Activated T-helper 1 cell treated with anti-CD3 and anti-CD28 coated beads, Interleukin-12 subunit alpha, Interleukin-12 subunit beta, Interleukin-2, Interleukin-4 antibody, amounts not matched to agents 30 ng/mL and 10 ng/mL and 1 ng/mL, durations not matched to agents 14 hours and 24 hours and 36 hours (primary cell): ENCODE data around the gene HECA. TPM values are rescaled to one million over a fixed set of nuclear protein-coding genes. Genes with fewer than 3 reads are reported as not detected.
"Not testable (repeated sequence)": the region's sequence is repeated elsewhere in the genome, so short reads cannot be mapped to it uniquely, and the experiment has no call there.

Source experiments
- DNase-seq: peaks from one replicate; pipeline ENCODE4 v3.0.0; 2021; ENCODE audit warnings: low spot score
- H3K27ac Mint-ChIP-seq: one replicate; pipeline ENCODE4 v1.8.0; 2021; ENCODE audit warnings: mild to moderate bottlenecking, mixed read lengths
- H3K27me3 Mint-ChIP-seq: one replicate; pipeline ENCODE4 v1.8.0; 2022; ENCODE audit warnings: mild to moderate bottlenecking, moderate library complexity, mixed read lengths; ENCODE audit not compliant: insufficient read depth
- H3K36me3 Mint-ChIP-seq: one replicate; pipeline ENCODE4 v1.8.0; 2021; ENCODE audit warnings: low read depth, mixed read lengths
- H3K4me1 Mint-ChIP-seq: one replicate; pipeline ENCODE4 v1.8.0; 2021; ENCODE audit warnings: low read depth, mixed read lengths
- H3K4me3 Mint-ChIP-seq: one replicate; pipeline ENCODE4 v1.8.0; 2021; ENCODE audit warnings: mild to moderate bottlenecking, moderate library complexity, mixed read lengths
- H3K9me3 Mint-ChIP-seq: one replicate; pipeline ENCODE4 v1.8.0; 2021; ENCODE audit warnings: mixed read lengths
- intact Hi-C: fragments of 100-400 bp; cut with micrococcal nuclease; formaldehyde crosslinking; loops from one replicate; pipeline ENCODE4 v1.15.1; 2024
- total RNA-seq: library from RNA; stranded (reverse); gene quantifications from 2 replicates; pipeline ENCODE4 v1.2.3, GENCODE V29; 2022

Gene HECA
- total RNA-seq = 49.1 and 49.9 TPM in 2 replicates

DNA sequence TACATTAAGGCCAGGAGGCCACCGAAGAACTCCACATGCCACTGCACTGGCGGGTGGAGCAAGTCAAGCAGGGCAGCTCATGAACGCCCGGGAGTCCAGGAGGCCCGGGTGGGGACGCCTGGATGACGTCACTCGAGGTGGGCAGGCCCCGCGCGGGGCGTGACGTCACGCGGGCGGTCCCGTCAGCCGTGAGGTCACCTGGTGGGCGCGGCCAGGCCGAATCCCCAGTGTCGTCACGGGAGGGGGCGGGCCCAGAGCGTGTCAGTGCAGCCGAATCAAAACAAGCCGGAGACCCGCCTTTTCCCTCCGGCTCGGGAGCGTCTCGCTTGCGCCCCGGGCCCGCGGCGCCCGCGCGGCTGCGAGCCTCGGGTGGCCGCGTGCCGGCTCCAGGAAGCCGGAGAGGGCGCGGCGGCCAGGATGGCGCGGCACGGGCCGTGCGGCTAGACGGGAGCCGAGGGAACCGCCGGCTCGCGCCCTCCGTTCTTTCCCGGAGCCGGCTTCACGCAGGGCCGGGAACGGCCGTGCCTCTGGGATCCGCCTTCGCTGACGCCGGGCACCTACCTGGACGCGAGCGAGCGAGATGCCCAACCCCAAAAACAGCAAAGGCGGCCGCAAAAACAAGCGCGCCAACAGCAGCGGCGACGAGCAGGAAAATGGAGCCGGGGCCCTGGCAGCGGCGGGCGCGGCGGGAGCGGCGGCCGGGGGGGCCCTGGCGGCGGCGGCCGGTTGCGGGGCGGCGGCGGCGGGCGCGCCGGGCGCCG lies at the start of gene HECA:
HECA (plus strand) TSS at position 264 of the 761 bp plus-strand sequence; CDS start at position 581, 317 bp downstream.
- H3K27ac Mint-ChIP-seq = peak within 1 kb of the TSS; percentile 84
- H3K4me1 Mint-ChIP-seq = peaks cover 72% of the 10 kb centered on the region
- peak; percentile 97 for DNase-seq
- H3K36me3 Mint-ChIP-seq = peaks cover 22% of the 10 kb centered on the region
- no peaks in the 10 kb centered on the region for H3K9me3 Mint-ChIP-seq
- H3K27me3 Mint-ChIP-seq = no peaks in the 10 kb centered on the region
- intact Hi-C loops = loop anchor here (1.0 kb wide), 1 partner anchor 10 kb away; no protein-coding TSS in a partner anchor
- H3K4me3 Mint-ChIP-seq = peak within 1 kb of the TSS; percentile 85

DNA sequence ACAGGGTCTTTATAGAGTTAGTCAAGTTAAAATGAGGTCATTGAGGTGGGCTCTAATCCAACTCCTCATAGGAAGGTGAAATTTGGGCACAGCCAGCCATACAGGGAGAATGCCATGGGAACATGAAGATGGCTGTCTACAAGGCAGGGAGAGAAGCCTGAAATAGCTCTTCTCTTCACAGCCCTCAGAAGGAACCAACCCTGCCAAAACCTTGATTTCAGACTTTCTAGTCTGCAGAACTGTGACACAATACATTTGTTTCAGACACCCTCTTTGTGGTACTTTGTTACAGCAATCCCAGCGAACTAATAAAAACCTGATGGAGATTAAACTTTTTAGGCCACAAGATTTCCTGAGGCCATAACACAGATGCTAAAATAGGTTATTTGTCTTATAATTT lies 43.1 kb upstream of the HECA start:
- peaks cover 17% of the 10 kb centered on the region for H3K9me3 Mint-ChIP-seq
- H3K36me3 Mint-ChIP-seq = no peaks in the 10 kb centered on the region
- no peak for DNase-seq
- H3K4me1 Mint-ChIP-seq = no peaks in the 10 kb centered on the region
- H3K27ac Mint-ChIP-seq = no peak overlapping the region
- intact Hi-C loops = no loop called here
- no peak overlapping the region for H3K4me3 Mint-ChIP-seq
- H3K27me3 Mint-ChIP-seq = peaks cover 6% of the 10 kb centered on the region

- intact Hi-C loops = loop anchor here (1.0 to 2.0 kb wide), 5 partner anchors 13 to 71 kb away; no protein-coding TSS in a partner anchor
- Mint-ChIP-seq H3K4me1 (peaks cover 20% of the 10 kb centered on the region), H3K27me3 (no peaks in the 10 kb centered on the region), H3K36me3 (no peaks in the 10 kb centered on the region), H3K4me3 (no peak overlapping the region), H3K27ac (peak overlapping the region; percentile 65), H3K9me3 (no peaks in the 10 kb centered on the region)
- DNase-seq = no peak
Measured at GRCh38 chr6:139099984-139100383, 34.9 kb upstream of the HECA start.

- H3K4me3 Mint-ChIP-seq = no peak overlapping the region
- H3K27ac Mint-ChIP-seq = no peak overlapping the region
- H3K27me3 Mint-ChIP-seq = no peaks in the 10 kb centered on the region
- DNase-seq = no peak
- no peaks in the 10 kb centered on the region for H3K36me3 Mint-ChIP-seq
- no peaks in the 10 kb centered on the region for H3K4me1 Mint-ChIP-seq
- H3K9me3 Mint-ChIP-seq = no peaks in the 10 kb centered on the region
- intact Hi-C loops = no loop called here
Measured at GRCh38 chr6:139107051-139107450, 27.8 kb upstream of the HECA start.

GRCh38 chr6:139108378-139108777 lies 26.5 kb upstream of the HECA start:
- Mint-ChIP-seq H3K4me3 (no peak overlapping the region), H3K9me3 (no peaks in the 10 kb centered on the region), H3K36me3 (no peaks in the 10 kb centered on the region), H3K27ac (no peak overlapping the region), H3K27me3 (no peaks in the 10 kb centered on the region), H3K4me1 (peaks cover 10% of the 10 kb centered on the region)
- intact Hi-C loops = loop anchor here (2.0 kb wide), 1 partner anchor 292 kb away; no protein-coding TSS in a partner anchor
- no peak for DNase-seq

GRCh38 chr6:139109558-139109957 lies 25.3 kb upstream of the HECA start:
- no peaks in the 10 kb centered on the region for H3K27me3 Mint-ChIP-seq
- peaks cover 22% of the 10 kb centered on the region for H3K4me1 Mint-ChIP-seq
- no peak for DNase-seq
- intact Hi-C loops = loop anchor here (2.0 kb wide), 1 partner anchor 293 kb away; no protein-coding TSS in a partner anchor
- no peak overlapping the region for H3K4me3 Mint-ChIP-seq
- H3K36me3 Mint-ChIP-seq = no peaks in the 10 kb centered on the region
- no peak overlapping the region for H3K27ac Mint-ChIP-seq
- no peaks in the 10 kb centered on the region for H3K9me3 Mint-ChIP-seq

- Mint-ChIP-seq H3K36me3 (no peaks in the 10 kb centered on the region), H3K4me3 (no peak overlapping the region), H3K27ac (no peak overlapping the region), H3K4me1 (peaks cover 42% of the 10 kb centered on the region), H3K27me3 (no peaks in the 10 kb centered on the region), H3K9me3 (no peaks in the 10 kb centered on the region)
- no peak for DNase-seq
- intact Hi-C loops = loop anchor here (1.0 to 5.0 kb wide), 2 partner anchors 84 to 125 kb away; partner anchors contain the start of genes ABRACL and REPS1
Measured at GRCh38 chr6:139112146-139112545, 22.7 kb upstream of the HECA start.

- H3K27ac Mint-ChIP-seq = peak overlapping the region; percentile 43
- intact Hi-C loops = loop anchor here (1.0 to 5.0 kb wide), 2 partner anchors 84 to 125 kb away; partner anchors contain the start of genes ABRACL and REPS1
- no peaks in the 10 kb centered on the region for H3K9me3 Mint-ChIP-seq
- peak overlapping the region; percentile 50 for H3K4me3 Mint-ChIP-seq
- no peaks in the 10 kb centered on the region for H3K27me3 Mint-ChIP-seq
- peaks cover under 1% of the 10 kb centered on the region for H3K36me3 Mint-ChIP-seq
- peaks cover 46% of the 10 kb centered on the region for H3K4me1 Mint-ChIP-seq
- DNase-seq = no peak
Measured at GRCh38 chr6:139112561-139112960, 22.3 kb upstream of the HECA start.

- Mint-ChIP-seq H3K9me3 (peaks cover 13% of the 10 kb centered on the region), H3K27ac (no peak overlapping the region), H3K4me1 (peaks cover 51% of the 10 kb centered on the region), H3K4me3 (no peak overlapping the region), H3K27me3 (no peaks in the 10 kb centered on the region), H3K36me3 (peaks cover 6% of the 10 kb centered on the region)
- no peak for DNase-seq
- intact Hi-C loops = loop anchor here (5.0 kb wide), 1 partner anchor 127 kb away; the partner anchor contains the start of gene REPS1
Measured at GRCh38 chr6:139114746-139115145, 20.1 kb upstream of the HECA start.

GRCh38 chr6:139115989-139116758 lies 18.7 kb upstream of the HECA start:
- Mint-ChIP-seq H3K36me3 (peaks cover 11% of the 10 kb centered on the region), H3K4me1 (peaks cover 51% of the 10 kb centered on the region), H3K27ac (peak overlapping the region; percentile 26), H3K27me3 (no peaks in the 10 kb centered on the region), H3K9me3 (peaks cover 23% of the 10 kb centered on the region), H3K4me3 (no peak overlapping the region)
- intact Hi-C loops = no loop called here
- DNase-seq = no peak

GRCh38 chr6:139117734-139118133 lies 17.1 kb upstream of the HECA start:
- no peak overlapping the region for H3K4me3 Mint-ChIP-seq
- peaks cover 24% of the 10 kb centered on the region for H3K9me3 Mint-ChIP-seq
- no peak overlapping the region for H3K27ac Mint-ChIP-seq
- peaks cover 47% of the 10 kb centered on the region for H3K4me1 Mint-ChIP-seq
- no peak for DNase-seq
- peaks cover 12% of the 10 kb centered on the region for H3K36me3 Mint-ChIP-seq
- intact Hi-C loops = no loop called here
- H3K27me3 Mint-ChIP-seq = no peaks in the 10 kb centered on the region

DNA sequence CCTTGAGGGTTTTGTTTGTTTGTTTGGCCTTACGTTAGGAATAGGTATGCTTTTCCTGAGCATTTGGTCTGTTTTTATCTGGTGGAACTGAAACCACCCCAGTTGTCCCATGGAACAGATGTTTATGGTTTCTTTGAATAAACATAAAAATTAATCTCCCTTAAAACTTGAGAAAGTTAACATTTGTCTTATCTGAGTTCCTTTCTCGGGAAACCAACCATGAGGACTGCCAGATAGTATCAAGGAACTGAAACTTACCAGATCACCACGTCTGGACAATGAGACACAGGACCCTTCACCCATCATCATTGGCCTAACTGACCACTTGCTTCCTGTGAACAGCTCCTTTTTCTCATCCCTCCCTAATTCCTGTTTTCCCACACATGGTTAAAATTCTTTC lies 15.3 kb upstream of the HECA start:
- H3K27ac Mint-ChIP-seq = no peak overlapping the region
- peaks cover 24% of the 10 kb centered on the region for H3K9me3 Mint-ChIP-seq

GRCh38 chr6:139122823-139123222 lies 12.1 kb upstream of the HECA start:
- intact Hi-C loops, H3K27me3 Mint-ChIP-seq, H3K4me3 Mint-ChIP-seq, DNase-seq, H3K27ac Mint-ChIP-seq: not testable (repeated sequence)
- peaks cover 29% of the 10 kb centered on the region for H3K9me3 Mint-ChIP-seq
- H3K4me1 Mint-ChIP-seq = peaks cover 28% of the 10 kb centered on the region
- H3K36me3 Mint-ChIP-seq = peaks cover 11% of the 10 kb centered on the region

More for the DNA sequence above, 15.3 kb upstream of the HECA start:
- Mint-ChIP-seq H3K4me1 (peaks cover 29% of the 10 kb centered on the region), H3K4me3 (no peak overlapping the region), H3K36me3 (peaks cover 14% of the 10 kb centered on the region), H3K27me3 (no peaks in the 10 kb centered on the region)
- DNase-seq = no peak
- intact Hi-C loops = no loop called here
